Measurements from ENCODE around the gene LEMD1.

Gene LEMD1

GRCh38 chr1:205339717-205340116 is 82.1 kb downstream of the LEMD1 start:
- H3K27ac ChIP-seq, result no peak overlapping the region
- DNase-seq (ENCODE audit: low spot score), result no peak
- CTCF ChIA-PET, result interaction anchor here (0.6 to 2.8 kb wide), 5 partner anchors 14 to 277 kb away, joined by 3 to 12 read pairs (median 10); no protein-coding TSS in a partner anchor
- TF ChIP-seq CTCF (conservative IDR thresholded peaks at IDR 0.05; ENCODE audit: low read depth), result no peak
- POLR2A ChIA-PET (ENCODE audit: low non-redundant PET), result no interaction called here

GRCh38 chr1:205339197-205339702 is 82.6 kb downstream of the LEMD1 start:
- ChIA-PET POLR2A (ENCODE audit: low non-redundant PET) (no interaction called here), CTCF (interaction anchor here (0.6 to 2.8 kb wide), 7 partner anchors 15 to 277 kb away, joined by 3 to 12 read pairs (median 6); no protein-coding TSS in a partner anchor)

GRCh38 chr1:205338011-205338410 is 83.8 kb downstream of the LEMD1 start:
- no peak for DNase-seq (ENCODE audit: low spot score)
- no peak for TF ChIP-seq CTCF (conservative IDR thresholded peaks at IDR 0.05; ENCODE audit: low read depth)
- H3K27ac ChIP-seq, result no peak overlapping the region
- ChIA-PET POLR2A (ENCODE audit: low non-redundant PET) (no interaction called here), CTCF (interaction anchor here (0.6 to 4.7 kb wide), 6 partner anchors 15 to 498 kb away, joined by 3 to 63 read pairs (median 40); no protein-coding TSS in a partner anchor)

More at GRCh38 chr1:205339197-205339702, 82.6 kb downstream of the LEMD1 start:
- no peak overlapping the region for H3K27ac ChIP-seq
- no peak for DNase-seq (ENCODE audit: low spot score)
- TF ChIP-seq CTCF (conservative IDR thresholded peaks at IDR 0.05; ENCODE audit: low read depth), result no peak

- POLR2A ChIA-PET (ENCODE audit: low non-redundant PET), result no interaction called here
- CTCF ChIA-PET, result interaction anchor here (0.6 to 4.7 kb wide), 12 partner anchors 12 to 498 kb away, joined by 3 to 63 read pairs (median 36); partner anchors contain the start of gene NUAK2
- no peak for TF ChIP-seq CTCF (conservative IDR thresholded peaks at IDR 0.05; ENCODE audit: low read depth)
- no peak overlapping the region for H3K27ac ChIP-seq
- DNase-seq (ENCODE audit: low spot score), result no peak
Observed at GRCh38 chr1:205337481-205337880, 84.4 kb downstream of the LEMD1 start.

GRCh38 chr1:205335692-205336091 is 86.2 kb downstream of the LEMD1 start:
- ChIA-PET CTCF (interaction anchor here (0.6 to 4.7 kb wide), 38 partner anchors 9 to 1634 kb away, joined by 3 to 63 read pairs (median 4); partner anchors contain the start of gene NUAK2), POLR2A (ENCODE audit: low non-redundant PET) (interaction anchor here (0.6 to 0.7 kb wide), 2 partner anchors 51 to 107 kb away, joined by 3 read pairs; no protein-coding TSS in a partner anchor)
- peak; percentile 90 for TF ChIP-seq CTCF (conservative IDR thresholded peaks at IDR 0.05; ENCODE audit: low read depth)
- H3K27ac ChIP-seq, result no peak overlapping the region
- DNase-seq (ENCODE audit: low spot score), result peak; percentile 90

GRCh38 chr1:205332015-205332791 is 89.7 kb downstream of the LEMD1 start:
- ChIA-PET POLR2A (ENCODE audit: low non-redundant PET) (no interaction called here), CTCF (interaction anchor here (0.8 to 17.7 kb wide), 3 partner anchors 22 to 178 kb away, joined by 3 to 622 read pairs (median 7); no protein-coding TSS in a partner anchor)
- no peak overlapping the region for H3K27ac ChIP-seq
- TF ChIP-seq CTCF (conservative IDR thresholded peaks at IDR 0.05; ENCODE audit: low read depth), result no peak
- DNase-seq (ENCODE audit: low spot score), result no peak

Measured in RWPE1 (cell line).